ENCODE data around the gene FURIN.
A peak's percentile ranks its signal among the peaks of the same experiment; 100 is the strongest.
"Not testable (repeated sequence)": the region's sequence is repeated elsewhere in the genome, so short reads cannot be mapped to it uniquely, and the experiment has no call there.

Gene FURIN

GRCh38 chr15:90882781-90883525, 14.6 kb downstream of the FURIN start:
- DNase-seq (ENCODE audit: low spot score): no peak

- no peak for DNase-seq (ENCODE audit: low spot score)
Measured at GRCh38 chr15:90883526-90883975, 15.2 kb downstream of the FURIN start.

- no peak for DNase-seq (ENCODE audit: low spot score)
Measured at GRCh38 chr15:90883976-90884718, 15.8 kb downstream of the FURIN start, which contains the start of gene FES. TSS of gene FES (plus strand) at chr15:90884504. CDS start at chr15:90885046, 542 bp downstream.

GRCh38 chr15:90884719-90885431, 16.5 kb downstream of the FURIN start:
- DNase-seq (ENCODE audit: low spot score): no peak

- peak; percentile 84 for DNase-seq (ENCODE audit: low spot score)
Measured at GRCh38 chr15:90885432-90886290, 17.3 kb downstream of the FURIN start.

- no peak for DNase-seq (ENCODE audit: low spot score)
Measured at GRCh38 chr15:90886291-90886614, 17.9 kb downstream of the FURIN start.

GRCh38 chr15:90887037-90887481, 18.7 kb downstream of the FURIN start:
- no peak for DNase-seq (ENCODE audit: low spot score)

- DNase-seq (ENCODE audit: low spot score): no peak
Measured at GRCh38 chr15:90889313-90889730, 20.9 kb downstream of the FURIN start.

GRCh38 chr15:90889736-90890456, 21.5 kb downstream of the FURIN start:
- DNase-seq (ENCODE audit: low spot score): no peak

- DNase-seq (ENCODE audit: low spot score): no peak
Measured at GRCh38 chr15:90890839-90891238, 22.5 kb downstream of the FURIN start.

- no peak for DNase-seq (ENCODE audit: low spot score)
Measured at GRCh38 chr15:90891346-90891949, 23.1 kb downstream of the FURIN start.

GRCh38 chr15:90892023-90892422, 23.6 kb downstream of the FURIN start:
- no peak for DNase-seq (ENCODE audit: low spot score)

- no peak for DNase-seq (ENCODE audit: low spot score)
Measured at GRCh38 chr15:90892498-90893174, 24.2 kb downstream of the FURIN start.

- no peak for DNase-seq (ENCODE audit: low spot score)
Measured at GRCh38 chr15:90893175-90894090, 25.0 kb downstream of the FURIN start.

- DNase-seq (ENCODE audit: low spot score): peak; percentile 88
Measured at GRCh38 chr15:90895571-90896117, 27.3 kb downstream of the FURIN start.

- not testable (repeated sequence) for DNase-seq (ENCODE audit: low spot score)
Measured at GRCh38 chr15:90897131-90897655, 28.8 kb downstream of the FURIN start.

- peak; percentile 47 for DNase-seq (ENCODE audit: low spot score)
Measured at GRCh38 chr15:90901175-90902039, 33.0 kb downstream of the FURIN start.

All from Ammon's horn (tissue), 1 donor.